ENCODE data around the gene MESP2.

The MESP2 gene

DNA sequence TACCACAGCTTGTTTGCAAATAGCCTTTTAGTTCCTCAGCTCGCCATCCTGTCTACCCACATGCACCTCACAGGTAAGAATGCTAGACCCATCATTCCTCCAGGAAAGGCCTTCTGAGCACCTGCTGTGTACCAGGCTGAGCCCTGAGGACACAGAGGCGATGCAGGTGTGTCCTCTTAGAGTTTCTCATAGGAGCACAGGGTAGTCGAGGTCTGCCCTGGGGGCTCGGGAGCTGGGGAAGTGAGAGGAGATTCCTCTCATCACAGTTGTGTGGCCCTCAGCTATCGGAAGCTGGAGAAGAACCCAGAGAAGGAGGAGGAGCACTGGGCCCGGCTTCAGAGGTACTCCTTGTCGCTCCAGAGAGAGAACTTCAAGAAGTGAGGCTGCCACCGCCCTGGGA lies 33.1 kb upstream of the MESP2 start:
- ChIA-PET POLR2A (ENCODE audit: low non-redundant PET) (no interaction called here), CTCF (interaction anchor here (0.7 kb wide), 1 partner anchor 17 kb away, joined by 4 read pairs; no protein-coding TSS in a partner anchor)
- TF ChIP-seq, protein P1, sequence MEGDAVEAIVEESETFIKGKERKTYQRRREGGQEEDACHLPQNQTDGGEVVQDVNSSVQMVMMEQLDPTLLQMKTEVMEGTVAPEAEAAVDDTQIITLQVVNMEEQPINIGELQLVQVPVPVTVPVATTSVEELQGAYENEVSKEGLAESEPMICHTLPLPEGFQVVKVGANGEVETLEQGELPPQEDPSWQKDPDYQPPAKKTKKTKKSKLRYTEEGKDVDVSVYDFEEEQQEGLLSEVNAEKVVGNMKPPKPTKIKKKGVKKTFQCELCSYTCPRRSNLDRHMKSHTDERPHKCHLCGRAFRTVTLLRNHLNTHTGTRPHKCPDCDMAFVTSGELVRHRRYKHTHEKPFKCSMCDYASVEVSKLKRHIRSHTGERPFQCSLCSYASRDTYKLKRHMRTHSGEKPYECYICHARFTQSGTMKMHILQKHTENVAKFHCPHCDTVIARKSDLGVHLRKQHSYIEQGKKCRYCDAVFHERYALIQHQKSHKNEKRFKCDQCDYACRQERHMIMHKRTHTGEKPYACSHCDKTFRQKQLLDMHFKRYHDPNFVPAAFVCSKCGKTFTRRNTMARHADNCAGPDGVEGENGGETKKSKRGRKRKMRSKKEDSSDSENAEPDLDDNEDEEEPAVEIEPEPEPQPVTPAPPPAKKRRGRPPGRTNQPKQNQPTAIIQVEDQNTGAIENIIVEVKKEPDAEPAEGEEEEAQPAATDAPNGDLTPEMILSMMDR (conservative IDR thresholded peaks at IDR 0.05; ENCODE audit: low read depth) = no peak
- no peak for DNase-seq (ENCODE audit: low spot score)
- H3K27ac ChIP-seq = no peak overlapping the region

DNA sequence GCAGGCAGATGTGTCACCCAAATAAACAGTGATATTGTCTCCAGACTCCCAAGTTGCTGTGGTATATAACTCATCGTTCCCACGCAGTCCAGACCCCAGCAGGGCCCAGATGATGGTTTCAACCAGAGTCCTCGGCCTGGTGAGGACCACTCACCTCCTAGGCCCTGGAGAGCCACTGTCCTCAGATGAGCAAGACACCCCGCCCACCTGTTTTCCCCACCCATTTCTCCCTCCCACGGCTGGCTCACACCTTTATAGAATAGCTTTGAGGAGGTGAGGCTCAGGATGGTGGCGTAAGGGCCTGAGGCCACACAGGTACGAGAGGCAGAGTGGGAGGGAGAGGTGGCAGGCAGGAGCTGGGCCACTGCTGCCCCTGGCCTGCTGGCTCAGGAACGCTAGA lies 32.5 kb upstream of the MESP2 start:
- no peak for DNase-seq (ENCODE audit: low spot score)
- TF ChIP-seq, protein P1 (conservative IDR thresholded peaks at IDR 0.05; ENCODE audit: low read depth) = no peak
- no peak overlapping the region for H3K27ac ChIP-seq
- ChIA-PET POLR2A (ENCODE audit: low non-redundant PET) (no interaction called here), CTCF (interaction anchor here (0.6 kb wide), 1 partner anchor 117 kb away, joined by 4 read pairs; no protein-coding TSS in a partner anchor)

- no peak overlapping the region for H3K27ac ChIP-seq
- POLR2A ChIA-PET (ENCODE audit: low non-redundant PET) = no interaction called here
- DNase-seq (ENCODE audit: low spot score) = no peak
- TF ChIP-seq, protein P1 (conservative IDR thresholded peaks at IDR 0.05; ENCODE audit: low read depth) = no peak
- CTCF ChIA-PET = no interaction called here
Measured at GRCh38 chr15:89745131-89745530, 31.0 kb upstream of the MESP2 start.

DNA sequence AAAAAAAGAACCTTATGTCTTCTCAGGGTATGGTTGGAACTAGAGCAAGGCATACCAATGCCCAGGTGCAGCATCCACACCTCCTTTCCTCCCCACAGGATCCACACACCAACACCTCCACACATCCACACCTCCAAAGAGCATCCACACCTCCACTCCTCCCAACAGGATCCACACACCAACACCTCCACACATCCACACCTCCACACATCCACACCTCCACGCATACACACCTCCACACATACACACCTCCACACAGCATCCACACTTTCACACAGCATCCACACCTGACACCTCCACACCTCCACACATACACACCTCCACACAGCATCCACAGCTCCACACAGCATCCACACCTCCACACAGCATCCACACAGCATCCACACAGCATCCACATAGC lies 30.4 kb upstream of the MESP2 start:
- TF ChIP-seq, protein P1 (conservative IDR thresholded peaks at IDR 0.05; ENCODE audit: low read depth) = no peak
- POLR2A ChIA-PET (ENCODE audit: low non-redundant PET) = no interaction called here
- H3K27ac ChIP-seq = no peak overlapping the region
- CTCF ChIA-PET = no interaction called here
- no peak for DNase-seq (ENCODE audit: low spot score)

- CTCF ChIA-PET = no interaction called here
- DNase-seq (ENCODE audit: low spot score) = no peak
- TF ChIP-seq, protein P1 (conservative IDR thresholded peaks at IDR 0.05; ENCODE audit: low read depth) = no peak
- POLR2A ChIA-PET (ENCODE audit: low non-redundant PET) = no interaction called here
- no peak overlapping the region for H3K27ac ChIP-seq
Measured at GRCh38 chr15:89746386-89746780, 29.7 kb upstream of the MESP2 start.

GRCh38 chr15:89747708-89748682 lies 28.1 kb upstream of the MESP2 start:
- no peak overlapping the region for H3K27ac ChIP-seq
- TF ChIP-seq, protein P1 (conservative IDR thresholded peaks at IDR 0.05; ENCODE audit: low read depth) = no peak
- POLR2A ChIA-PET (ENCODE audit: low non-redundant PET) = no interaction called here
- no peak for DNase-seq (ENCODE audit: low spot score)
- CTCF ChIA-PET = interaction anchor here (1.5 kb wide), 1 partner anchor 8 kb away, joined by 3 read pairs; no protein-coding TSS in a partner anchor
